Measurements from ENCODE around the gene FLNA. TPM values are rescaled to one million over a fixed set of nuclear protein-coding genes. Genes with fewer than 3 reads are reported as not detected.

FLNA gene
- total and polyA plus RNA-seq, 10 of the 15 experiments (the other 5 are each of a cell fraction or from before 2014, with no cell fraction given) = 5.1 to 643 (median 171) TPM

GRCh38 chrX:154310616-154311536 is 63.6 kb downstream of the FLNA start:
- in situ Hi-C loops (cut with MboI) = loop anchor here (25.0 kb wide), 1 partner anchor 174 kb away; the partner anchor contains the start of gene OPN1LW

More at GRCh38 chrX:154310616-154311536, 63.6 kb downstream of the FLNA start:
- SMC1A ChIA-PET (ENCODE audit: uncharacterized antibody, unreplicated experiment) = no interaction called here
- TF ChIP-seq EZH2 (IDR thresholded peaks at IDR 0.05; ENCODE audit: borderline replicate concordance, control insufficient read depth, low read depth, low read length) (no peak), JUNB (IDR thresholded peaks at IDR 0.05) (peak; percentile 59), NFYB (IDR thresholded peaks at IDR 0.05; ENCODE audit: insufficient read depth, low read depth, low read length) (no peak), EED (IDR thresholded peaks at IDR 0.05; ENCODE audit: low read depth) (no peak), JUND (IDR thresholded peaks at IDR 0.05; ENCODE audit: low read depth, low read length) (no peak), IRF4 (IDR thresholded peaks at IDR 0.05; ENCODE audit: low read depth, low read length) (0 out of 2 replicates have a peak, but pooled peaks have one; percentile 25)
- H3K36me3 ChIP-seq (ENCODE audit: control insufficient read depth in 2 of 2, insufficient read depth in 2 of 2, low read length in 1 of 2) = no peaks in the 10 kb centered on the region
- intact Hi-C loops (cut with micrococcal nuclease; ENCODE audit: unreplicated experiment) = no loop called here
- ATAC-seq (no peak), FAIRE-seq (no peak), DNase-seq (ENCODE audit: low read depth, low spot score) (no peak)
- H3K4me1 ChIP-seq (ENCODE audit: control insufficient read depth, insufficient read depth, low read length) = peaks cover 5% of the 10 kb centered on the region; the same call in 1 of the 2 replicates
- no peak overlapping the region for H2AFZ ChIP-seq (ENCODE audit: control insufficient read depth, low read depth, low read length)
- no peak overlapping the region for H3K4me2 ChIP-seq (ENCODE audit: control insufficient read depth, insufficient read depth)
- 64% methylated on average over 19 of the region's 19 CpGs for WGBS (ENCODE audit: insufficient coverage, insufficient replicate concordance, low lambda C conversion rate, missing lambda C conversion rate)
- RAD21 ChIA-PET (ENCODE audit: unreplicated experiment) = no interaction called here
- H3K9me3 ChIP-seq (replicated peaks; ENCODE audit: control insufficient read depth, insufficient read depth, low read length) = no peaks in the 10 kb centered on the region; the same call in 1 of the 3 replicates
- H3K27me3 ChIP-seq (replicated peaks in 1 of 2; ENCODE audit: control insufficient read depth in 2 of 2, insufficient read depth in 2 of 2, low read length in 1 of 2) = no peaks in the 10 kb centered on the region
- no peaks in the 10 kb centered on the region for H4K20me1 ChIP-seq (ENCODE audit: control insufficient read depth, insufficient read depth)
- H3K79me2 ChIP-seq (ENCODE audit: control insufficient read depth, insufficient read depth, low read length) = no peaks in the 10 kb centered on the region
- POLR2A ChIA-PET = no interaction called here
- no peak overlapping the region for H3K9ac ChIP-seq (ENCODE audit: control insufficient read depth, insufficient read depth, low read length)
- CTCF ChIA-PET = interaction anchor here (1.6 to 4.0 kb wide), 3 partner anchors 13 to 189 kb away, joined by 4 to 17 read pairs (median 4); no protein-coding TSS in a partner anchor
- no peak overlapping the region for H3K4me3 ChIP-seq
- BruUV-seq (replicated peaks) = no TSS peak
- no peak overlapping the region for H3K27ac ChIP-seq (ENCODE audit: control insufficient read depth, insufficient read depth)

All from GM12878 (cell line).